DOHH2 (cell line): Measurements from ENCODE around the gene RAMP3.

Experiments used
- CTCF ChIP-seq: fragments of 200-600 bp; sonication (generic); IDR thresholded peaks from one replicate; pipeline ENCODE4 v1.5.1; 2014; ENCODE audit warnings: antibody characterized with exemption, mild to moderate bottlenecking, low read depth, low read length; ENCODE audit not compliant: poor library complexity, severe bottlenecking
- EZH2phosphoT487 ChIP-seq: fragments of 200-600 bp; sonication (generic); IDR thresholded peaks from 2 replicates; pipeline ENCODE4 v1.6.1; 2017; ENCODE audit warnings: borderline replicate concordance, mild to moderate bottlenecking, antibody characterized with exemption, low read length, moderate library complexity, mixed read lengths

- TF ChIP-seq CTCF: no peak
- no peak for TF ChIP-seq EZH2phosphoT487
These were observed 45.4 kb downstream of the RAMP3 start for GRCh38 chr7:45203036-45203435.
